GM12878 (cell line): ENCODE data around the gene DAPK2.

ENCODE experiments used
- CBX3 ChIP-seq: fragments of 200-600 bp; sonication (generic); IDR thresholded peaks from 2 replicates; pipeline ENCODE4 v1.6.1; 2016; ENCODE audit warnings: low read depth, borderline replicate concordance
- CHD1 ChIP-seq: IDR thresholded peaks from 2 replicates; pipeline ENCODE4 v1.6.1; 2012; ENCODE audit warnings: low read depth, low read length, improper control_type of control experiment
- CTCF ChIP-seq, 3 experiments: IDR thresholded peaks in 2 of 3; conservative IDR thresholded peaks in 1 of 3; 2 replicates each; pipeline ENCODE4 v1.5.1; 2011; ENCODE audit warnings: low read depth in 3 of 3, low read length in 3 of 3, mild to moderate bottlenecking in 3 of 3, control low read depth in 2 of 3, moderate library complexity in 2 of 3, inconsistent platforms in 1 of 3, mixed read lengths in 1 of 3; ENCODE audit not compliant: control insufficient read depth in 2 of 3, insufficient read depth in 1 of 3; ENCODE audit errors: extremely low read depth in 1 of 3
- EZH2 ChIP-seq: IDR thresholded peaks from 2 replicates; pipeline ENCODE4 v1.6.1; 2012; ENCODE audit warnings: low read depth, mild to moderate bottlenecking, control low read depth, inconsistent platforms, low read length, borderline replicate concordance; ENCODE audit not compliant: control insufficient read depth
- GABPA ChIP-seq: IDR thresholded peaks from 2 replicates; pipeline ENCODE4 v1.6.1; 2014; ENCODE audit warnings: antibody characterized with exemption, low read depth, mild to moderate bottlenecking, inconsistent platforms
- POLR2A ChIP-seq: IDR thresholded peaks from 2 replicates; pipeline ENCODE4 v1.6.1; 2011; ENCODE audit warnings: low read depth, mild to moderate bottlenecking, low read length
- POLR2AphosphoS5 ChIP-seq: IDR thresholded peaks from 2 replicates; pipeline ENCODE4 v1.6.1; 2011; ENCODE audit warnings: mild to moderate bottlenecking, low read length, inconsistent platforms
- SMAD1 ChIP-seq: fragments of 450-650 bp; IDR thresholded peaks from 2 replicates; pipeline ENCODE4 v1.6.1; 2018; ENCODE audit warnings: mild to moderate bottlenecking, low read depth; ENCODE audit not compliant: partially characterized antibody
- TAF1 ChIP-seq: IDR thresholded peaks from 2 replicates; pipeline ENCODE4 v1.6.1; 2011; ENCODE audit warnings: mild to moderate bottlenecking, low read depth, low read length, borderline replicate concordance
- TCF12 ChIP-seq: IDR thresholded peaks from 2 replicates; pipeline ENCODE4 v1.6.1; 2011; ENCODE audit warnings: low read depth, mild to moderate bottlenecking, low read length
- TCF3 ChIP-seq: IDR thresholded peaks from 2 replicates; pipeline ENCODE4 v1.6.1; 2012; ENCODE audit warnings: low read depth, mild to moderate bottlenecking, low read length, borderline replicate concordance; ENCODE audit not compliant: insufficient read depth
- ZBTB4 ChIP-seq: fragments of 450-650 bp; formaldehyde crosslinking; IDR thresholded peaks from 2 replicates; pipeline ENCODE4 v1.4.0; 2022; ENCODE audit warnings: mild to moderate bottlenecking, moderate library complexity
- ZZZ3 ChIP-seq: IDR thresholded peaks from 2 replicates; pipeline ENCODE4 v1.6.1; 2011; ENCODE audit warnings: low read depth; ENCODE audit not compliant: control insufficient read depth, insufficient read length

GRCh38 chr15:64068133-64068532 is 21.8 kb upstream of the DAPK2 start:
- TF ChIP-seq SMAD1 (no peak), POLR2A (no peak), EZH2 (no peak), CBX3 (no peak), POLR2AphosphoS5 (no peak), CTCF (IDR thresholded peaks at IDR 0.05 in 2 of 3, conservative IDR thresholded peaks at IDR 0.05 in 1 of 3; ENCODE audit: control insufficient read depth in 2 of 3, extremely low read depth in 1 of 3, insufficient read depth in 1 of 3, low read depth in 3 of 3, low read length in 3 of 3) (no peak), ZZZ3 (no peak), GABPA (no peak), ZBTB4 (CRISPR knock-in tag) (no peak), TCF12 (no peak), CHD1 (no peak), TAF1 (no peak), TCF3 (no peak)
